Measurements from ENCODE around the gene GDPD5. TPM values are rescaled to one million over a fixed set of nuclear protein-coding genes. Genes with fewer than 3 reads are reported as not detected.

The GDPD5 gene
- total and polyA plus RNA-seq, 9 of the 15 experiments (the other 6 are each of a cell fraction or from before 2014, with no cell fraction given): 0.32 to 27.3 (median 8.0) TPM

GRCh38 chr11:75467881-75468280 lies 57.9 kb downstream of the GDPD5 start:
- FAIRE-seq (no peak), DNase-seq (ENCODE audit: extremely low read depth in 1 of 4, low spot score in 3 of 4) (no peak), ATAC-seq (no peak)
- H3K27ac ChIP-seq (ENCODE audit: extremely low read depth, low read depth, low read length): peak overlapping the region; percentile 49; the same call in 2 of the 3 replicates
- intact Hi-C loops (cut with micrococcal nuclease) (no loop called here), in situ Hi-C loops (cut with MboI) (no loop called here)
- no peak overlapping the region for H3K4me3 ChIP-seq
- H3K4me2 ChIP-seq (ENCODE audit: insufficient read depth, low read length): 0 out of 2 replicates have a peak overlapping the region, but pooled peaks have one; percentile 61
- no peaks in the 10 kb centered on the region for H3K27me3 ChIP-seq (ENCODE audit: control insufficient read depth in 2 of 2, insufficient read depth in 2 of 2, low read length in 2 of 2)
- 83% methylated on average over 4 of the region's 4 CpGs for WGBS (ENCODE audit: insufficient coverage, low coverage, missing lambda C conversion rate)
- CTCF ChIA-PET (ENCODE audit: low intra/inter-chr PET ratio): no interaction called here
- H4K20me1 ChIP-seq (replicated peaks; ENCODE audit: control insufficient read depth, insufficient read depth, low read length): no peaks in the 10 kb centered on the region
- H3K79me2 ChIP-seq (ENCODE audit: control insufficient read depth, insufficient read depth, low read length): no peaks in the 10 kb centered on the region
- POLR2A ChIA-PET: interaction anchor here (0.6 to 1.2 kb wide), 6 partner anchors 9 to 420 kb away, joined by 3 to 4 read pairs (median 3); no protein-coding TSS in a partner anchor
- peaks cover 16 to 32% of the 10 kb centered on the region in 2 experiments for H3K4me1 ChIP-seq (replicated peaks in 1 of 2; ENCODE audit: control insufficient read depth in 2 of 2, insufficient read depth in 2 of 2, low read length in 2 of 2)
- H3K9me1 ChIP-seq (ENCODE audit: control insufficient read depth, insufficient read depth, low read length): no peaks in the 10 kb centered on the region
- no peaks in the 10 kb centered on the region for H3K9me3 ChIP-seq (replicated peaks; ENCODE audit: control insufficient read depth, insufficient read depth, low read depth, low read length)
- no TSS peak for BruUV-seq (replicated peaks)
- H3K36me3 ChIP-seq (ENCODE audit: control insufficient read depth, insufficient read depth, low read length): no peaks in the 10 kb centered on the region; the same call in 2 of the 3 replicates
- peak overlapping the region; percentile 15 to 85; a peak in 2 of 4 replicates for H3K9ac ChIP-seq (ENCODE audit: insufficient read depth in 1 of 2, low read depth in 2 of 2, low read length in 2 of 2)
- TF ChIP-seq POLR2B (IDR thresholded peaks at IDR 0.05; ENCODE audit: low read depth, partially characterized antibody) (no peak), ZNF408 (CRISPR knock-in tag; IDR thresholded peaks at IDR 0.05; ENCODE audit: low read depth) (no peak), TRIM24 (IDR thresholded peaks at IDR 0.05) (no peak), MBD1 (CRISPR knock-in tag; IDR thresholded peaks at IDR 0.05) (no peak), EZH2 (IDR thresholded peaks at IDR 0.05; ENCODE audit: borderline replicate concordance, low read depth, low read length) (no peak), HDAC8 (tag; IDR thresholded peaks at IDR 0.05) (no peak), BMI1 (IDR thresholded peaks at IDR 0.05; ENCODE audit: low read length) (no peak), ZNF518B (CRISPR knock-in tag; IDR thresholded peaks at IDR 0.05) (no peak), MAFG (tag; conservative IDR thresholded peaks at IDR 0.05) (no peak), STAG1 (CRISPR knock-in tag; IDR thresholded peaks at IDR 0.05; ENCODE audit: borderline replicate concordance) (no peak), FOXO4 (CRISPR knock-in tag; IDR thresholded peaks at IDR 0.05) (no peak), HMBOX1 (IDR thresholded peaks at IDR 0.05) (no peak), ZNF512 (tag; IDR thresholded peaks at IDR 0.05) (no peak)
- peak overlapping the region; percentile 56; the same call in 1 of the 2 replicates for H2AFZ ChIP-seq (ENCODE audit: low read depth, low read length)
